ENCODE results near the gene TNFSF15. TPM values are rescaled to one million over a fixed set of nuclear protein-coding genes. Genes with fewer than 3 reads are reported as not detected.
A peak's percentile ranks its signal among the peaks of the same experiment; 100 is the strongest.

Gene TNFSF15
- 2.2 TPM for total RNA-seq

DNA sequence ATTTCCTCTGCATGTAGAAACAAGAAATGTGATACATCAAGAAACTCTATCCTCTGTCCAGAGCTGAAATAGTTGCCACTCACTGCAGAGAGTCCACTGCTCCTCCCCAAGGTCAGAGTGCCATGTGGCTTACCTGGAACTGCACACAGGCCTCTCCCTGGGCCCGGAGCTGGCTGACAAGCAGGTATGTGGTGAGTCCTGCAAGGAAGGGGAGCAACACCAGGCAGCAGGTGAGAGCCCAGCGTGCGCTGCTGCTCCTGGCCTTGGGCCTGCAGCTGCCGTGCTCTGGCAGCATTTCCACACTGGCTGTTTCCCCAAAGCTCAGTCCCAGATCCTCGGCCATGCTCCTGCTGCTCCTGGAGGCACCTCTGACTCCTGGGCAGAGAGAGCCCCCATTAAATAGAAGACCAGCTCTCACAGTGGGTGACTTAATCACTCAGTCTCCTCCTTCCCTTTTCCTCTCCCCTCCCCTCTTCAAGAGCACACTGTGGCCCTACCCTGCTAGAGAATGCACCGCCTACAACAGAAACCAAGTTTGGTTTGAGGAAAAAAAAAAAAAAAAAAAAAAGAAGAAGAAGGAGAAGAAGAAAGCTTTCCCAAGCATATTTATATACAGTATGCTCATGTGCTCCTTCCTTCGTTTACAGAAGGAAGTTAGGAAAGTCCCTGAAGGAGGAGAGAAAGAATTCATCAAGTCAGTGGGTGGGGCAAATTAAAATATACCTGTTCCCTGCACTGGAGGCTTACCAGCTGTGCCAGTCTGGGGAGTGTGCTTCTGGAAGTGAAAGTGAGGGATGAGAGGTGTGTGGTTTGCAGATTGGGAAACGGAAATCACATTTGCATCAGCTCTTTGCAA, at the start of gene TNFSF15:
TSS of gene TNFSF15 (minus strand) at position 370 of the 856 bp plus-strand sequence. CDS start at position 343, 27 bp downstream.
- peak; percentile 59 for DNase-seq (ENCODE audit: low spot score)

DNA sequence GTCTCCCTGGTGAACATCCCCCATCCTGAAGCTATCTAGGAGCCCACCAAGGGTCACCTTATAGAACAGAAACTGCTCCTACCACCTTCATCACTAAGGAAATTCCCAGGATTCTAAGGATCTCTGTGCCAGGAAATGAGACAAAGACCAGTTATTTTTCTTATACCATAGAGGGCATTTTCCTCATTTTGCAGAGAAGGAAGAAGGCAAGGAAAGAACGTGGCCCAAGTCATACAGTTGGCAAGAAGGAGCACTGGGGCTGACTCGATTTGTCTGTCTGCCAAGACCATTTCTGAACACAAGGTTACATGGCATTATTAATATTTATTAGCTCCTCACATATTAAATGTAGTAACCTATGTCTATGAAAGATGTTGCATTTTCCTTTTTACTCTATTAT, 49.6 kb upstream of the TNFSF15 start:
- DNase-seq (ENCODE audit: low spot score) = no peak

DNA sequence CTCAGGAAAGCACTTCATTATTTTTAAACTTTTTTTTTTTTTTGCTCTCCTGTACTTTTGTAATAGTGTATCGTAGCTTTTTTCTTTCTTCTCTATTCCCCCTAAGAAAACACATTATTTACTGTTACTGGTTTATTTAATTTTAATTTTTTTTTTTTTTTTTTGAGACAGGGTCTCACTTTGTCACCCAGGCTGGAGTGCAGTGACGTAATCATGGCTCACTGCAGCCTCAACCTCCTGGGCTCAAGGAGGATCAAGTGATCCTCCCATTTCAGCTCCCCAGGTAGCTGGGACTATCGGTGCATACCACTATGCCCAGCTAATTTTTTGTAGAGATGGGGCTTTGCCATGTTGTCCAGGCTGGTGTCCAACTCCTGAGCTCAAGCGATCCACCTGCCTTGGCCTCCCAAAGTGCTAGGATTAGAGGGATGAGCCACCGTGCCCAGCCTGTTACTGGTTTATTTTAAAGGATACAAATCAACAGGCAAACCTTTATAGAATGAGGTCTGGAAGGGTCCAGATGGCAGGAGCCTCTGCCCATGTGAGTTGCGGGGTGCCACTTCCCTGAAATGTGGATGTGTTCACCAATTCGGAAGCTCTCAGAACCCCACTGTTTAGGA, 49.0 kb upstream of the TNFSF15 start:
- DNase-seq (ENCODE audit: low spot score) = no peak

- DNase-seq (ENCODE audit: low spot score) = no peak
These were observed 47.4 kb upstream of the TNFSF15 start for GRCh38 chr9:114853071-114853855.

DNA sequence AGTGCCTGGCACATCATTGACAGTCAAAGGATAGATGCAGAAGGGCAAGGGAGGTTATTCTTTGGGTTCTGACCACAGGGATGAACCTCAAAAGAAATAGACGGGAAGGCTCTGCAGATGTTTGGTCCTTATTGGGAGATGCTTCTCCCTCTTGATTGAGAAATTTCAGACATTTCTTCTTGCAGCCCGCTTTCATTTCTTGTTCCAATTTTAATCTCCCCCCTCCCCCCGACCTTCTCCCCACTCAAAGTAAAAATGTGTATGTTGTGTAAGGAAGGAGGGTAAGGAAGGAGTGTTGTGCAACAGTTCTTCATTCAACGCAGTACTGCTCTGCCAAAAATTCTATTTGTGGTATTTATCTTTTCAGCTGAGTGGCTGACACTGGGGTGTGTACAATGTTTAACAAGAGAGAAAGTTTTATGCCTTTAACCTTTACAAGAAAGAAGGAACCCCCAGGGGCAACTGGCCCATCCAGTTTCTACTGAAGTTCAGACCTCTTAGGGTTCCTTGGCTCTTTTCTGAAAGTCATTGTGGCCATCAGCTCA, 46.3 kb upstream of the TNFSF15 start:
- no peak for DNase-seq (ENCODE audit: low spot score)

DNA sequence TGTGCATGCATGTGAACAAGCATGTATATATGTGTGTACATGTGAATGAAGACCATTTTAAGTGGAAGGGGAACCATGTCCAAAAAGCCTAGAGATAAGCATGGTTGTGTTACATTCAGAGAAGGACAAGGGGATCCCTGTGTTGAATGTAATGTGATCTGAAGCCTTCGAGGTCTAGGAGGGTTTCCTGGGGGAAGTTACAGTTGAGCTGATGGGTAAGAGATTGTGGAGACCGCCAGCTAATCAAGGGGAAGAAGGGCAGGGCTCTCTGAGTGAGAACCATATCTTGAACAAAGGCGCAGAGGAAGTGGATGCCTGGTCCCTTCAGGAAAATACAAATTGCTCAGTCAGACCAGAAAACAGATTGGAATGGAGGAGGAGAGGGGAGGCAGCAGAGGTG, 45.5 kb upstream of the TNFSF15 start:
- DNase-seq (ENCODE audit: low spot score) = no peak

GRCh38 chr9:114850871-114851270, 45.0 kb upstream of the TNFSF15 start:
- DNase-seq (ENCODE audit: low spot score) = no peak

DNA sequence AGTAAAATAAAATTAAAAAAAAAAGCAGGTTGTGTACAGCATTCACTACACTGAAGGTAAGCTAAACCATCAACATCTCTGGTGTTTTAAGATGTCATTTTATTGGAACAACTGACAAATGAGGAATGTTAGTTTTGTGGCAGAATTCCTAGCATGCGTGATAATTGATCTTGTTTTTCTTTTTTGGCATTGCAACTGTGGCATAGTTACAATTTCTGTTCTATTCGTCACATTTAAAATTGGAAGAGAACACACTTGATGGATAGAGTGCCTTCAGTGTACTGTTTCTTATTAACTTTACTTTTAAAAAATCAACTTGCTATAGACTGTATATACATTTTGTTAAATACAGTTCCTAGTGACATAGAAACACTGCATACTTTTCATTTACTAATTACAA, 43.6 kb upstream of the TNFSF15 start:
- DNase-seq (ENCODE audit: low spot score) = no peak

DNA sequence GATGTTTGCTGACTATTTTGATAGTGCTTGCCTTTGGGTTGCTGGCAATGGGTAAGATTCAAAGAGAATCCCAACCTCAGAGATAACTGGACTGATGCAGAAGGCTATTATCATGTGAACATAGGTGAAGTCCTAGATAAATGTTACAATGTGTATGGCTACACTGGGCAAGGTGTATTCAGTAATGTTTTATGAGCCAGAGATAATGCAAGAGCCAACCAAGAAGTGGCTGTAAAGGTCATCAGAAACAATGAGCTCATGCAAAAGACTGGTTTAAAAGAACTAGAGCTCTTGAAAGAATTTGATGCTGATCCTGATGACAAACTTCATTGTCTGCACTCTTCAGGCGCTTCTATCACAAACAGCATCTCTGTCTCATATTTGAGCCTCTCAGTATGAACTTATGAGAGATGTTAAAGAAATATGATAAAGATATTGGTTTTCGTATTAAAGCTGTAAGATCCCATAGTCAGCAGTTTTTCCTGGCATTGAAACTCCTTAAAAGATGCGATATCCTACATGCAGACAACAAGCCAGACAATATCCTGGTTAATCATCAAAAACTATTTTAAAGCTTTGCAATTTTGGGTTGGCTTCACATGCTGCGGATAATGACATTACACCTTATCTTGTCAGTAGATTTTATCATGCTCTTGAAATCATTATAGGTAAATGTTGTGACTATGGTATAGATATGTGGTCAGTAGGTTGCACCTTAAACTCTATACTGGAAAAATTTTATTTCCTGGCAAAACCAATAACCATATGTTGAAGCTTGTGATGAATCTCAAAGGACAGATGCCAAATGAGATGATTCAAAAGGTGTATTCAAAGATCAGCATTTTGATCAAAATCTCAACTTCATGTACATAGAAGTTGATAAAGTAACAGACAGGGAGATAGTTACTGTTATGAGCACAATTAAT, 41.9 kb upstream of the TNFSF15 start:
- no peak for DNase-seq (ENCODE audit: low spot score)

DNA sequence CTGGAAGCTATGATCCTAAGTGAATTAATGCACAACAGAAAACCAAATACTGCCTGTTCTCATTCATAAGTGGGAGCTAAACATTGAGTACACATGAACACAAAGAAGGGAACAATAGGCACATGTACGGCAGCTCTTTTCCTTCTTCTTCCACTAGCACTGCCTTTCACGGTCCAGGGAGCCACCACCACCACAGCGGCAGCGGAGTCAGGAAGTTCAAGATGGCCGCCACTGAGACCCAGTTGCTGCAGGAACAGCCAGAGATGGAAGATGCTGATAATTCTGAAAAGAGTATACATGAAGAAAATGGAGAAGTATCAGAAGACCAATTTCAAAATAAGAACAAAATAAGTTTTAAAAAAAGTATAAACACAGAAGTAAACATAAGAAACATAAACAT, 39.5 kb upstream of the TNFSF15 start:
- DNase-seq (ENCODE audit: low spot score) = no peak

DNA sequence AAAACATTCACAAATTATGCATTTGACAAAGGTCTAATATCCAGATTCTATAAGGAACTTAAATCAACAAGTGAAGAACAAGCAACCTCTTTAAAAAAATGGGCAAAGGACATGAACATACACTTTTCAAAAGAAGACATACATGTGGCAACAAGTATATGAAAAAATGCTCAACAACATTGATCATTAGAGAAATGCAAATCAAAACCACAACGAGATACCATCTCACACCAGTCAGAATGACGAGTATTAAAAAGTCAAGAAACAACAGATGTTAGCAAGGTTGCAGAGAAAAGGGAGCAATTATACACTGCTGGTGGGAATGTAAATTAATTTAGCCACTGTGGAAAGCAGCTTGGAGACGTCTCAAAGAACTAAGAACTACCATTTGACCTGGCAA, 38.9 kb upstream of the TNFSF15 start:
- no peak for DNase-seq (ENCODE audit: low spot score)

DNA sequence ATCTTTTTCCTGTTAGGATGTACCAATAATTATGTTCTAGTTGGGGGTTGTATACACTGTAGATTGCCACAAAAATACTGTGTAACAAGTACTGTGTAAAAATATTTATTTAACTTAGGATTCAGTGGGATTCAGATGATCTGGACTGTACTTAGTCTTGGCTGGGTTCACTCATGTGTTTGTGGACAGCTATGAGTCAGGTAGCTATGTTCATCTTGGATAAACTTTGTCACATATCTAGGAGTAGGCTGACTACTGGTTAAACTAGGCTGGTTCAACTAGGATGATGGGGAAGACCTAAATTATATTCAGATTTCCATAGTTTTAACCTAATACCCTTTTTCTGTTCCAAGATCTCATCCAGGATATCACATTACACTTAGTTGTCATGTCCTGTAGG, 32.1 kb upstream of the TNFSF15 start:
- no peak for DNase-seq (ENCODE audit: low spot score)

GRCh38 chr9:114836769-114837168, 30.9 kb upstream of the TNFSF15 start:
- DNase-seq (ENCODE audit: low spot score) = no peak

GRCh38 chr9:114834386-114834785, 28.5 kb upstream of the TNFSF15 start:
- DNase-seq (ENCODE audit: low spot score) = no peak

GRCh38 chr9:114830546-114830945, 24.7 kb upstream of the TNFSF15 start:
- no peak for DNase-seq (ENCODE audit: low spot score)

GRCh38 chr9:114829574-114830440, 24.0 kb upstream of the TNFSF15 start:
- DNase-seq (ENCODE audit: low spot score) = no peak

DNA sequence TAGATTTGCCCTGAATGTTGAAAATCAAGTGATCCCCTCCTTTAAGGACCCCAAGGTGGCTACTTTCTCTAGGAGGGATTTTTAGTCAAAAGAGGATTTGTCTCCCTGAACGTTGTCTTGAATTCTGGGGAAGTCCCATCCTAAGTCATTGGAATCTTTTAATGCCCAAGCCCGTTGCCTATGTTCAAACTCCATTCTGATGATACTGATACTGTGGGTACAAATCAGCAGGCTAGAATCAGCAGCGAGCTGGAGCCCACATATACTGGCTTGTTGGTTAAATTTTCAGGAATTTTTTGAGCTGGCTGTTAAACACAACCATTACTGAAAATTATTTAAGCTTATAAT, 22.4 kb upstream of the TNFSF15 start:
- DNase-seq (ENCODE audit: low spot score) = no peak

- DNase-seq (ENCODE audit: low spot score) = no peak
These were observed 21.9 kb upstream of the TNFSF15 start for GRCh38 chr9:114827641-114828302.

DNA sequence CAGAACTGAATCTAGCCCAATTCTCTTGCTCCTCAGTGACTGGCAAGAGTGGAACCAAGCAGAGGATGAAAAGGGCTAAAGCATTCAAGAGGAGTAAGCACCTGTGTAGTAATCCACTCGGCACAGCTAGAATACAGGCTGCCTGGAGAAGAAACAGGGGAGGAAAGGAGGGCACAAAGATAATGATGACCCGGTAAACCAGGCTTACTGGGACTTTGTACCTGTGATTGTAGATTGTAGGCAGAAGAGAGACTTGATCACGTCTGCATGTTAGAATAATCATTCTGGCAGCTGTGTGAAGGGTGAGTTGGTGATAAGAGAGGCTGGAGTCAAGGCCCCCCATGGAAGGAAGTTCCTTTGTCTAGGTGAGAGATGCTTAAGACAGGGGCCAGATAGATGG, 20.6 kb upstream of the TNFSF15 start:
- no peak for DNase-seq (ENCODE audit: low spot score)

Data from mucosa of gallbladder (tissue), 1 donor.